NOMO-1 treated with dmso at 0.1 percent for 144 hours (cell line): ENCODE data around the gene CCM2.
A peak's percentile ranks its signal among the peaks of the same experiment; 100 is the strongest.
"Not testable (repeated sequence)": the region's sequence is repeated elsewhere in the genome, so short reads cannot be mapped to it uniquely, and the experiment has no call there.

Experiments
- DNase-seq: peaks from one replicate; lab custom pipeline; 2025; ENCODE audit not compliant: unreplicated experiment; lab: John Stamatoyannopoulos, UW

The CCM2 gene

GRCh38 chr7:44999245-45000092 lies 532 bp upstream of the CCM2 start:
- peak; percentile 97 for DNase-seq

DNA sequence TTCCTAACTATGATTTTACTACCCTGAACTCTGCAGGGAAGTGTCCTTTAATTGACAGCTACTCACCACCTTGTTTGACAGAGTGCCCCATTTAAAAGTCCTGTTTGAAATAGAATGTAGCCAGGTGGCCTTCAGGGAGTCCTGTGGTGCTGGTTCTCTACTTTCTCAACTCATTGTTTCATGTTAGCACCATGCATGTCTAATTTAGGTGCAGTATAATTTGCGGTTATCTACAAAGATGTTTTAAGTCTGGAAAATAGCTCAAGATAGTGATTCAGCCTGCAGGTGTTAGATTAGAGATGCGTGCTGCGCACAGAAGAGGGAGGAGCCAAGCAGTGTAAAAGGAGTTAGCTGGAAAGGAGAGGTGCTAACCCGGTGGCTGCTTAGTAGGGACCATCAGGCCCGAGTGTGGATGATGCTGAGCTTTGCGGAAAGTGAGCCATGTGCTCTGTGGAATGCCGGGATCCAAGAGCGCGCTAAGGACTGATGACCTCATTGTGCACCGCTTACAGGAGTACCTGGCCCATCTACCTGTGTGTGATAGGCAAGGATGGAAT lies 1.2 kb downstream of the CCM2 start:
- no peak for DNase-seq

DNA sequence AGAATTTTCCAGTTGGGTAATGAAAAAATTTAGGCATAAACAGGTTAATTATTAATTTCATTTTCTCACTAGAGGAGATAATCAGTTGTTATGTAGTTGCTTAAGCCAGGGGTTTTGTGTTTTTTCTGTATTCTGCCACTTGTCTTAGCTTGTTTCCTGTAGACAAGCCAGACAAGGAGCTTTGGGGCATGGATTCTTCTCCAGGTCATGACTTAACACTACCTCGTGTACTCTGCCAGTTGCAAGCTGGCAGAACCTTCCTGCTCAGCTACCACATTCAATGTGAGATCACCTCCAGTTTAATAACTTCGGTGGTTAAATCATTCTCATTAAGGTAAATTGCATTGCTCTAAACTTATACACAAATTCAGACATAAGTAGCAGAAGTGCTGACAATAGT lies 1.8 kb downstream of the CCM2 start:
- no peak for DNase-seq

GRCh38 chr7:45003789-45004188 lies 3.8 kb downstream of the CCM2 start:
- DNase-seq = no peak

GRCh38 chr7:45007106-45007505 lies 7.1 kb downstream of the CCM2 start:
- DNase-seq = no peak

GRCh38 chr7:45007571-45008328 lies 7.7 kb downstream of the CCM2 start:
- DNase-seq = no peak

- no peak for DNase-seq
Measured at GRCh38 chr7:45013465-45013967, 13.5 kb downstream of the CCM2 start.

GRCh38 chr7:45015313-45015712 lies 15.3 kb downstream of the CCM2 start:
- no peak for DNase-seq

DNA sequence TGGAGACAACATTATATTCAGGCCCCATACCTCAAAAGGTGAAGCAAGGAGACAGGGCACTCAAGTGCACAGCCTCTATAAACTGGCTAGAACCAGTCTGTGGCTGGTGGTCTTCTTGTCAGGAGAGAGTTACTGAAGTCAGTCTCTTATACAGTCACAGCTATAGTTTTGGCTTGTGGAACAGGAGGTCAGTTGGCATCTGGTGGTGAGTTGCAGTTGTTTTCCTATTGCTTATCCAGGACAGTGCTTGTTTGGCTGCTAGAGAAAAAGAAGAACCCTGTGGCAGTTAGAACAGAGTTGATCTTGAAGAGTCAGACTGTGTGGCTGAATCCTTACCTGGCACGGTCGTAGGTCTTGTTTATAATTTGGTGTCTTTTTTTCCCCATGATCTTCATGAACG lies 17.3 kb downstream of the CCM2 start:
- no peak for DNase-seq

DNA sequence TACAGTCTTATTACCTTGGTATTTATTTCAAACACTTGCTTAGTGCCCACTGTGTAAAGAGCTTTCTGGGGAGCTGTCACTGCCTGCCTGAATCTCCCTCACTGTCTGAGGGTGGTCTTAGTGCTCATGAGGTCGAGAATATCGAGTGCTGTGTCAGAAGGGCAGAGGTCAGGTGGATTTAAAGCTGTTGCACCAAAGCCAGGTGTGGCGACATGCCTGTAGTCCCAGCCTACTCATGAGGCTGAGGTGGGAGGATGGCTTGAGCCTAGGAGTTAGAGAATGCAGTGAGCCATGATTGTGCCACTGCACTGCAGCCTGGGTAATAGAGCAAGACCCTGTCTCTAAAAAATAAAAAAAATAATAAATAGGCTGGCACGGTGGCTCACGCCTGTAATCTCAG lies 20.9 kb downstream of the CCM2 start:
- no peak for DNase-seq

GRCh38 chr7:45021604-45022296 lies 21.7 kb downstream of the CCM2 start:
- DNase-seq = peak; percentile 16

- no peak for DNase-seq
Measured at GRCh38 chr7:45024126-45024744, 24.2 kb downstream of the CCM2 start.

DNA sequence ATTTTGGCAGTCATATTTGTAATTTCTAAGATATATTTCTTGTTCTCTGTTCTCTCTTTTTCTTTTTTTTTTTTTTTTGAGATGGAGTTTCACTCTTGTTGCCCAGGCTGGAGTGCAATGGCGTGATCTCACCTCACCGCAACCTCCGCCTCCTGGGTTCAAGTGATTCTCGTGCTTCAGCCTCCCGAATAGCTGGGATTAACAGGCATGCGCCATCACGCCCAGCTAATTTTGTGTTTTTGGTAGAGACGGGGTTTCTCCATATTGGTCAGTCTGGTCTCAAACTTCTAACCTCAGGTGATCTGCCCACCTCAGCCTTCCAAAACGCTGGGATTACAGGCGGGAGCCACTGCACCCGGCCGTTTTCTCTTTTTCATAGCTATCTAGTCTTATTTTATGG lies 25.5 kb downstream of the CCM2 start:
- DNase-seq = not testable (repeated sequence)

DNA sequence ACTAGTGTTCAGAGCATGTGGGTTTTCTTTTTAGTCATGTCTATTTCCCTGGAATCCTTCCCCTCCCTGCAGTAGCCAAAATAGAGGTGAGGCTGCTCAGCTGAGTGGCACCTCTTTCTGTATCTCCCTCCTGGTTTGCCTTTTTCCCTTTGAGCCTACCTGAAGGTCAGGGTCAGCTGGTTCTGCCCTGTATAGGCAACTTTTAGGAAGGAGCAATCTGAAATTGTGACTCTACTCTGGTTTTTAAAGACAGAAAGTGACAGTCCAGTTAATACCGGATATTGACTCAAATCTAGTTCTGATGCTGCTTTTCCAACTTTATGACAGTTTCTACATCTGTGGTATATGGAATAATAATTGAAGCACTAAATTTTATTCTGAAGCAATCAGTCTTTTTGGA lies 26.0 kb downstream of the CCM2 start:
- no peak for DNase-seq

GRCh38 chr7:45026984-45027773 lies 27.2 kb downstream of the CCM2 start:
- peak; percentile 66 for DNase-seq

GRCh38 chr7:45027774-45028114 lies 27.7 kb downstream of the CCM2 start:
- DNase-seq = no peak

DNA sequence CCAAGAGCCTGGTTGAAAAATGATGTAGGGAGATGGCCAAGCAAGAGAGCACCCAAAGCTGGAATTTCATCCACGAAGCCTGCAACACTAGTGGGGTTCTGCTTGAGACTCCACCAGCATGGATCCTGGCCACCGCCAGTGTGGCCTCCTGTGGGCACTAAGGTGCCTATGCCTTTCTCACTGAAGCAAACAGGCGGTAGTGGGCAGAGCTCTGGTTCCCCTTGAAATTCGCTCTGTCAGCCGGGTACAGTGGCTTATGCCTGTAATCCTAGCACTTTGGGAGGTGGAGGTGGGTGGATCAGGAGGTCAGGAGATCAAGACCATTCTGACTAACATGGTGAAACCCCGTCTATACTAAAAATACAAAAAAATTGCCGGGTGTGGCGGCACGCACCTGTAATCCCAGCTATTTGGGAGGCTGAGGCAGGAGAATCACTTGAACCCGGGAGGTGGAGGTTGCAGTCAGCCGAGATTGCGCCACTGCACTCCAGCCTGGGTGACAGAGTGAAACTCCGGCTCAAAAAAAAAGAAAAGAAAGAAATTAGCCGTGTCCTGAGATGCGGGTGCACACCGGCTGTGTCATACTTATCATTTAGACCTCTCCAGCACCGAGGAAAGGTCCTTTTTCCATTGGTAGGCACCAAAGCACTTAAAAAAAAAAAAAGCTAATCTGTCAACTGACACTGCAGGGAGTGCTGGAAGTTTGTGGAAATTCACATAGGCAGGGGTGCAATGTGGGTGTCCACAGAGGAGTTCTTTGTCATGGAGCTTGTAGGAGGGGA lies 28.3 kb downstream of the CCM2 start:
- no peak for DNase-seq

GRCh38 chr7:45028920-45029344 lies 28.9 kb downstream of the CCM2 start:
- no peak for DNase-seq

DNA sequence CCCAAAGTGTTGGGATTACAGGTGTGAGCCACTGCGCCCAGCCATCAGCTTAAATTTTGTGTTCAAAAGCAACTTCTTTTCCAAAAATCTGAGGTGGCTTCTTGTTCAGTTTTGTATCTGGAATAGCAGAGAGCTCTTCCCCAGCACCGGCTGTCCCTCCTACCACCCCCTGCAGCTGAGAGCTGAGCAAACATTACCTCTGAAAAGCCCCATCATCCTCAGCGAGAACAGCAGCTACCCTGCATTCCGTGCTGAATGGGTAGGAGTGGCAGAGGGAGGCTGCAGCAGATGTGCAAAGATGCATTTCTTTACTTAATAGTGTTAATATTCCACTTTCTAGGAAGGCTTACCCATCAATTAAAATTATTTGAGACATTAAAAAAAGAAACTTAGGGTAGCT lies 31.8 kb downstream of the CCM2 start:
- DNase-seq = no peak
